Heart left ventricle (tissue), 16 donors: ENCODE data around the gene SLC6A7. TPM values are rescaled to one million over a fixed set of nuclear protein-coding genes. Genes with fewer than 3 reads are reported as not detected.

ENCODE experiments used
- ATAC-seq, 4 donors: fragments of 200-7000 bp; cut with Tn5 transposase; one replicate each; pipeline ENCODE4 v1.9.1; 2020 to 2022; ENCODE audit warnings: moderate library complexity in 4 of 4, mild to moderate bottlenecking in 3 of 4, moderate number of reproducible peaks in 1 of 4
- DNase-seq, 5 donors: peaks; one replicate each; pipeline ENCODE4 v3.0.0-alpha.2; 2020
- H3K27ac ChIP-seq, 12 donors: fragments of 200-600 bp; sonication (generic) in 4 of 12; one replicate each; pipeline versions ENCODE4 v1.5.0 to v1.8.0; 2016 to 2022; ENCODE audit warnings: mild to moderate bottlenecking in 2 of 12
- H3K27me3 ChIP-seq, 9 donors: fragments of 200-600 bp; sonication (generic) in 2 of 9; one replicate each; pipeline versions ENCODE4 v1.5.1 to v1.8.0; 2016 to 2022; ENCODE audit warnings: mild to moderate bottlenecking in 3 of 9
- H3K36me3 ChIP-seq, 9 donors: fragments of 200-600 bp; sonication (generic) in 2 of 9; one replicate each; pipeline versions ENCODE4 v1.5.0 to v1.8.0; 2018 to 2022; ENCODE audit warnings: mild to moderate bottlenecking in 2 of 9
- H3K4me1 ChIP-seq, 12 donors: fragments of 200-600 bp; sonication (generic) in 4 of 12; one replicate each; pipeline versions ENCODE4 v1.5.0 to v1.8.0; 2016 to 2022; ENCODE audit warnings: mild to moderate bottlenecking in 3 of 12
- H3K4me3 ChIP-seq, 12 donors: fragments of 200-600 bp; sonication (generic) in 4 of 12; one replicate each; pipeline versions ENCODE4 v1.5.0 to v1.8.0; 2017 to 2022; ENCODE audit warnings: mild to moderate bottlenecking in 9 of 12, moderate library complexity in 4 of 12
- H3K9me3 ChIP-seq, 12 donors: fragments of 200-600 bp; sonication (generic) in 4 of 12; one replicate each; pipeline versions ENCODE4 v1.5.0 to v1.8.0; 2016 to 2022; ENCODE audit warnings: mild to moderate bottlenecking in 1 of 12
- CTCF ChIP-seq, 12 donors: fragments of 200-600 bp; sonication (generic) in 4 of 12; IDR thresholded peaks; one replicate each; pipeline versions ENCODE4 v1.5.0 to v1.8.0; 2018 to 2022; ENCODE audit warnings: antibody characterized with exemption in 12 of 12, mild to moderate bottlenecking in 5 of 12
- POLR2A ChIP-seq, 2 donors: fragments of 450-650 bp; IDR thresholded peaks; one replicate each; pipeline ENCODE4 v1.6.1; 2017; ENCODE audit warnings: antibody characterized with exemption in 2 of 2, mild to moderate bottlenecking in 2 of 2, moderate library complexity in 2 of 2
- WGBS, 4 donors: extraction: QIAGEN DNeasy Blood & Tissue Kit in 2 of 4; methylation state at CpG; one replicate each; pipeline versions ENCODE4 v1.1.5 to v1.1.7; 2013 to 2018; 5-methylcytosine and 5-hydroxymethylcytosine counted together
- intact Hi-C, 10 donors: fragments of 100-400 bp; cut with DNase I; formaldehyde crosslinking; loops; one replicate each; pipeline versions ENCODE4 v1.11.1 to v1.14.2; 2022
- polyA plus RNA-seq, 2 donors: library from polyadenylated mRNA; stranded (reverse); fragments of 200-250 nt; gene quantifications; one replicate each; pipeline ENCODE4 v1.2.3, GENCODE V29; 2013
- total RNA-seq, 9 donors: library from RNA; depleted of rRNA in 2 of 9; stranded (reverse); fragments of >200 nt in 2 of 9; fragmentation: NEBNext Ultra II Directional in 3 of 9; extraction: Animal tissue kit (Norgen Biotek cat#: 25700) in 3 of 9; gene quantifications; one replicate each; pipeline versions ENCODE4 v1.1.0 to v1.2.4, GENCODE V29; 2016 to 2023
- donor health status: ischemic (EF 13 %, LVEDD 7.1; RV severe dilation, severe dysfunction).
- donor health status: healthy with polysubstance abuse.
- donor health status: DM: no; HTN: yes; CAD: no.
- donor health status: DM: no; HTN: no; CAD: no.
- donor health status: ischemic (EF 25% LVEDD 6.9; RV normal size, moderate dysfunction).
- donor health status: ischemic (EF 25% LVEDD 5.7; RV mildly dilated, moderate dysfunction).
- donor health status: healthy.
- donor health status: DM: yes; HTN: yes; CAD: no.
- donor health status: ischemic (EF 35%, LVEDD 5.7; RV mildly dilated, moderate dysfunction).
- donor health status: nonischemic (EF 11% LVEDD 7.7; RV severe dilation, severe dysfunction).
- donor health status: DM: yes; HTN: yes; CAD: no.
- donor health status: PGD.
- donor health status: ischemic (EF 29% LVEDD 5.4; RV normal size, mild dysfunction).
- donor health status: nonischemic (EF 23%, LVEDD 6.1; RV moderate dilation, normal function).

Gene SLC6A7
- total and polyA plus RNA-seq, 11 donors, result not detected

- H3K27ac ChIP-seq, result no peak overlapping the region
- H3K27me3 ChIP-seq, result peaks cover 0 to 6% (median 0%) of the 10 kb centered on the region in 9 donors
- no peak for TF ChIP-seq POLR2A (IDR thresholded peaks at IDR 0.05)
- no peak for TF ChIP-seq CTCF (IDR thresholded peaks at IDR 0.05)
- no peak overlapping the region for H3K4me3 ChIP-seq
- peaks cover 0 to 5% (median 0%) of the 10 kb centered on the region in 12 donors for H3K4me1 ChIP-seq
- intact Hi-C loops, result loop anchor here in 1 of 10 donors (5.0 kb wide), 1 partner anchor 37 kb away; the partner anchor contains the start of gene CDX1
- no peak for ATAC-seq
- H3K9me3 ChIP-seq, result no peaks in the 10 kb centered on the region
- H3K36me3 ChIP-seq, result no peaks in the 10 kb centered on the region
- DNase-seq, result no peak
- WGBS, 4 donors, result 72 to 79% (median 77%) methylated on average over 11 to 12 of the region's 12 CpGs
Observed at GRCh38 chr5:150203832-150204589, 14.1 kb downstream of the SLC6A7 start.

- no peak for ATAC-seq
- Histone ChIP-seq H3K9me3 (no peaks in the 10 kb centered on the region), H3K36me3 (no peaks in the 10 kb centered on the region), H3K4me1 (peaks cover 0 to 5% (median 0%) of the 10 kb centered on the region in 12 donors), H3K27ac (no peak overlapping the region), H3K4me3 (no peak overlapping the region), H3K27me3 (peaks cover 0 to 6% (median 0%) of the 10 kb centered on the region in 9 donors)
- DNase-seq, result no peak
- TF ChIP-seq POLR2A (IDR thresholded peaks at IDR 0.05), result no peak
- no peak for TF ChIP-seq CTCF (IDR thresholded peaks at IDR 0.05)
- intact Hi-C loops, result loop anchor here in 1 of 10 donors (5.0 kb wide), 1 partner anchor 37 kb away; the partner anchor contains the start of gene CDX1
- WGBS, 4 donors, result 91 to 93% (median 92%) methylated on average over 10 to 13 of the region's 13 CpGs
Observed at GRCh38 chr5:150204590-150204960, 14.7 kb downstream of the SLC6A7 start.

GRCh38 chr5:150206098-150206778 is 16.4 kb downstream of the SLC6A7 start:
- no peak for ATAC-seq
- intact Hi-C loops, result no loop called here
- WGBS, 4 donors, result 88 to 97% (median 89%) methylated on average over 5 to 6 of the region's 6 CpGs

More at GRCh38 chr5:150206098-150206778, 16.4 kb downstream of the SLC6A7 start:
- DNase-seq, result no peak
- peaks cover 0 to 6% (median 0%) of the 10 kb centered on the region in 9 donors for H3K27me3 ChIP-seq
- H3K36me3 ChIP-seq, result no peaks in the 10 kb centered on the region
- TF ChIP-seq CTCF (IDR thresholded peaks at IDR 0.05) (no peak), POLR2A (IDR thresholded peaks at IDR 0.05) (no peak)
- H3K27ac ChIP-seq, result no peak overlapping the region
- H3K4me1 ChIP-seq, result peaks cover 0 to 5% (median under 1%) of the 10 kb centered on the region in 12 donors
- no peaks in the 10 kb centered on the region for H3K9me3 ChIP-seq
- no peak overlapping the region for H3K4me3 ChIP-seq
